Jurkat, Clone E6-1 (cell line): ENCODE measurements around the gene GPR107. TPM values are rescaled to one million over a fixed set of nuclear protein-coding genes. Genes with fewer than 3 reads are reported as not detected.
"Not testable (repeated sequence)": the region's sequence is repeated elsewhere in the genome, so short reads cannot be mapped to it uniquely, and the experiment has no call there.

ENCODE experiments used
- DNase-seq: peaks from one replicate; pipeline ENCODE4 v3.0.0-alpha.2; 2011; ENCODE audit warnings: low read depth, low spot score
- H3K4me3 ChIP-seq: 2 replicates; pipeline ENCODE4 v1.5.1; 2011; ENCODE audit warnings: mild to moderate bottlenecking, low read length, control low read depth, moderate library complexity
- polyA plus RNA-seq: library from polyadenylated mRNA; unstranded; fragments of >200 nt; gene quantifications from one replicate; pipeline ENCODE4 v1.2.1, GENCODE V29; 2012; ENCODE audit warnings: missing spikeins; ENCODE audit not compliant: insufficient read length, insufficient read depth

GPR107 gene
- 13.6 TPM for polyA plus RNA-seq

DNA sequence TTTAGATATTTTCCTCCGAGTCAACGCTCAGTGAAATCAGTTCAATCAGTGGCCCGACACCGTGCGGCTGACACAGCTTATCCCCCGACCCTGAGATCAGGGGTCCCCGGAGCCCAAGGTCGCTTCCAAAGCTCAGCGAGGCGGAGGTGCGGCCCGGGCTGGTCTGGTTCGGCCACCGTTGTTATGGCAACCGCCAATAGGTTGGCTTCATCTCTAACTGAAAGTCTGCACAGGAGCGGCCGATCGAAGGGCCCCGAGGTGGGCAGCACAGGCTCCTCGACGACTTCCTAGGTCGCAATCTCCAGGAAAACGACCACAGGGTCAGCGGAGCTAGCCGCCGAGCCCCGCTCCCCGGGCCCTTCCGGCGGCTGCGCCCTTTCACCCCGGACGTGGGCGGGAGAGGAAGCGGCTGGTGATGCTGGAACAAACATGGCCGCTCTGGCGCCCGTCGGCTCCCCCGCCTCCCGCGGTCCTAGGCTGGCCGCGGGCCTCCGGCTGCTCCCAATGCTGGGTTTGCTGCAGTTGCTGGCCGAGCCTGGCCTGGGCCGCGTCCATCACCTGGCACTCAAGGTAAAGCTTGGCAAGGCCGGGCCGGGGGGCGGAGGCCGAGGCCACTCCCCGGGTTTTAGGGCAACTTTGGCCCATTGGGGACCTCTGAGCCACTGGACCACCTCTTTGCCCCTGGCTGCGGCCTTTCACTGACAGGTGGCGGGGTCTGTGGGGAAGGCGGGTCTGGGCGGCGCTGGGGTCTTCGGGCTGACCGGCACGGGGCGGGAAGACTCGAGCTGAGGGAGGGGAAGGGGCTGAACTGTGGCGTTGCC is at the start of gene GPR107:
GPR107 (plus strand) TSS at position 403 of the 821 bp plus-strand sequence; CDS start at position 430, 27 bp downstream.
- H3K4me3 ChIP-seq: peak within 1 kb of the TSS; percentile 91

DNA sequence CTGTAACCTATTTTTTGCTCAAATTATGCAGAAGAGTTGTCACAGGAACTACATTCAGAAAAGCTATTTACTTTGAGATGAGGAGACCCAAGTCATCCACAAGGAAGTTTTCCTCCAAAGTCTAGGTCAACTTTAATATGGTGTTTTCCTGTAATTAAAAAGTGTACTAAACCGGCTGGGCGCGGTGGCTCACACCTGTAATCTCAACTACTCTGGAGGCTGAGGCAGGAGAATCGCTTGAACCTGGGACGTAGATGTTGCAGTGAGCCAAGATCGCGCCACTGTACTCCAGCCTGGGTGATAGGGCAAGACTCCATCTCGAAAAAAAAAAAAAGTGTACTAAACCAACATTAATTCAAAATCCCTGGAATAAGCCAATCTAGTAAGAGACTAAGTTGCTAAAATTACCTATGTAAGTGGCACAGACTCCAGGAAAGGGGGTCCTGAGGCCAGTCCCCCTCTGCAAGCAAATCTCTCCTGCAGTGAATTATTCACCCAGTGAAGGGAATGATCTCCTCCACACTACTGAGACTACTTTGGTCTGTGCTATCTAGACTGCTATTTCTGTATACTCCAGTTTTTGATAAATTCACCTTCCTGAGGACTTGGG is 49.7 kb upstream of the GPR107 start:
- DNase-seq: no peak
- no peak overlapping the region for H3K4me3 ChIP-seq

More for the DNA sequence above, at the start of gene GPR107:
- no peak for DNase-seq

DNA sequence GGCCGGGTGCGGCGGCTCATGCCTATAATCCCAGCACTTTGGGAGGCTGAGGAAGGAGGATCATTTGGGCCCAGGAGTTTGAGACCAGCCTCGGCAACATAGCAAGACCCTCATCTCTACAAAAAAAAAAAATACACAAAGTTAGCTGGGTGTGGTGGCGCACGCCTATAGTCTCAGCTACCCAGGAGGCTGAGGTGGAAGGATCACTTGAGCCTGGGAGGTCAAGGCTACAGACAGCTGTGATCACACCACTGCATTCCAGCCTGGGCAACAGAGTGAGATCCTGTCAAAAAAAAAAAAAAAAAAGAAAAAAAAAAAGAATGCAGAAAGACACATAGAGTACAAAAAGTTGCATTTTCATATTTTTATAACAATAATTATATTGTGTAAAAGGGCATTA is 46.8 kb upstream of the GPR107 start:
- H3K4me3 ChIP-seq, DNase-seq: not testable (repeated sequence)

DNA sequence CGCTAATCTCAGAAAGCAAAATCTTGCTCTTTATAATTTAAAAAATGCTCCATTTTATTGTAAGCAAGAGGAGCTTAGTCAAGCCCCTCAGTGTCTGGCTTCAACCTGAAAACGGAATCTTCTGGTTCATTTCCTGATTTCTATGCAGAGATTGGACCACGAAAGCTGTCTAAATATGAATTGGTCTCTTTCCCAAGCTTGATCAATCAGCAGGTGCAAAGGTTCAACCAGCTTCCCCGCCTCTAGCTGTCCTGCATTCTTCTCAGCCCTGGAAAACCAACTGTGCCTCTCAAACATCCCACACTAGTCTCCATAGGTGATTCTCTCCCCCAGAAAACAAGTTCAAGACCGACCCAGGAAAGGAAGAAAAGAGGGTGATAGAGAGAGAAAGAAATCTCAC is 45.2 kb upstream of the GPR107 start:
- no peak for DNase-seq
- H3K4me3 ChIP-seq: no peak overlapping the region

DNA sequence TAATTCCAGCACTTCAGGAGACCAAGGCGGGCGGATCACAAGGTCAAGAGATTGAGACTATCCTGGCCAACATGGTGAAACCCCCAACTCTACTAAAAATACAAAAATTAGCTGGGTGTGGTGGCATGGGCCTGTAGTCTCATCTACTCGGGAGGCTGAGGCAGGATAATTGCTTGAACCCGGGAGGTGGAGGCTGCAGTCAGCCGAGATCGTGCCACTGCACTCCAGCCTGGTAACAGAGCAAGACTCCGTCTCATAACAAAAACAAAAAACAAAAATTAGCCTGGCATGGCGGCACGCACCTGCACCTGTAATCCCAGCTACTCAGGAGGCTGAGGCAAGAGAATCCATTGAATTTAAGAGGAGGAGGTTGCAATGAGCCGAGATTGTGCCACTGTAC is 44.2 kb upstream of the GPR107 start:
- DNase-seq, H3K4me3 ChIP-seq: not testable (repeated sequence)

DNA sequence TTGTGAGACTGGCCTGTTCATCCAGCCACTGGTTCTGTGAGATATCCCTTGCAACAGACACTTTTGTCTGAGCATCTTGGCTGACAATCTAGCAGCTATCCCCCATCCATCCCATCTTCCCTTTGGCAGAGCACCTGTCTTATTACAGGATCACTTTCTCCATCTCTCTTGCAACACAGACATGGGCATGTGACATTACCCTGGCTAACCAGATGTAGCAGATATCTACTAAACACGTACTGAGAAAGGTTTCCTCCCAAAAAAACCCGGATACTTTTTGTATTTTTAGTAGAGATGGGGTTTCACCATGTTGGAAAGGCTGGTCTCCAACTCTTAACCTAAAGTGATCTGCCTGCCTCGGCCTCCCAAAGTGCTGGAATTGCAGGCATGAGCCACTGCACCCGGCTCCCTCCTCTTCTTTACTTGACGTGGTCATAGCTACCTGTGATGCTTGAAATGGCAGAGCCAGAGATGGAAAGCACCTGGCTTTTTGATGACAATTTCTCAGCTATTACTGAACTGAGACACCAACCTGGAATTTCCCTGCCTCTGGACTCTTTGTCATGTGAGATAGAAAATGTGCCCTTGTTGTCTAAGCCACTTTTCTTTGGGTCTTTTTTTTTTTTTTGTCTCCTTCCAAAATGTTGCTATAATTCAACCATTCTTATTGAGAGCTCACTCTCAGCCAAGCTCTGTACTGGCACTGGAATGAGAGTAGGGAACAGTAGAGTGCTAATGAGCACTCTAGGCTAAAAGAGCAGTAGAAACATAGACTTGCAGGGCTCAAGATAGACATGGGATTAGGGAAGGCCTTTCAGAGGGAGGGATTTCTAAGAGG is 43.3 kb upstream of the GPR107 start:
- no peak overlapping the region for H3K4me3 ChIP-seq
- DNase-seq: no peak

DNA sequence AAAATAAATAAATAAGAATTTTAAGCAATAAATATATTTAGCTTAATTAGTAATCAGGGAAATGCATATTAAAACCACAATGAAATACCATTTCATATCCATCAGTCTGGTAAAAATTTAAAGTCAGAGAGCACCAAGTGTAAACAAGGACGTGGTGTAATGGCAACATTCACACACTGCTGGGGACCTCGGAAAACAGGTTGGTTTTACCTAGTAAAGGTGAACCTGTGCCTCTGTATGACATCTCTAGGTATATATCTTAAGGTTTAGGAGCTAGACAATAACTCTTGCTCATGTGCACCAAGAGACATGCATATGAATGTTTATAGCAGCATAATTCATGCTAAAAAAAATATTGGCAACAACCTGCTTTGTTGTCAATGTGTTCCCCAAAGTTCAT is 40.4 kb upstream of the GPR107 start:
- no peak overlapping the region for H3K4me3 ChIP-seq
- DNase-seq: no peak

DNA sequence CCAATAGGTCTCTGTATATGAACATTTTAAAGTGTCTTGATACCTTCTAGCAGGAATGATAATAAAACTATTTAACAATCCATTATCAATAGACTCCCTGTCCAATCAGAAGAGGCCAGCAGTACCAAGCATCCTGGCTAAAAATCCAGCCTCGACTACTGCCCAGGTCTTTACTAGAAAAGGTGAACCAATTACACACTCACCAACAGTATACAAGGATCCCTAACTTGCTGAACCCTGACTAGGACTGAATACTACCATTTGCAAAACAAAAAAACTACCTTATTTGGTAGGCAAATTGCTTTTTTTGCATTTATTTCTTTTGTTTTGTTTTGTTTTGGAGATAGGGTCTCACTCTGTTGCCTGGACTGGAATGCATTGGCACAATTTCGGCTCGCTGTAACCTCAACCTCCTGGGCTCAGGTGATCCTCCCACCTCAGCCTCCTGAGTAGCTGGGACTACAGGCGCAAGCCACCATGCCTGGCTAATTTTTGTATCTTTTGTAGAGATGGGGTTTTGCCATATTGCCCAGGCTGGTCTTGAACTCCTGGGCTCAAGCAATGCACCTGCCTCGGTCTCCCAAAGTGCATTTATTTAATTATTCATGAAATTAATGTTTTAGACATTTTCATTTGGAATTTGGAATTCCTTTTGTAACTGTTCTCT is 38.2 kb upstream of the GPR107 start:
- no peak overlapping the region for H3K4me3 ChIP-seq
- no peak for DNase-seq

- H3K4me3 ChIP-seq: no peak overlapping the region
- no peak for DNase-seq
Observed at GRCh38 chr9:130017076-130017475, 36.6 kb upstream of the GPR107 start.

DNA sequence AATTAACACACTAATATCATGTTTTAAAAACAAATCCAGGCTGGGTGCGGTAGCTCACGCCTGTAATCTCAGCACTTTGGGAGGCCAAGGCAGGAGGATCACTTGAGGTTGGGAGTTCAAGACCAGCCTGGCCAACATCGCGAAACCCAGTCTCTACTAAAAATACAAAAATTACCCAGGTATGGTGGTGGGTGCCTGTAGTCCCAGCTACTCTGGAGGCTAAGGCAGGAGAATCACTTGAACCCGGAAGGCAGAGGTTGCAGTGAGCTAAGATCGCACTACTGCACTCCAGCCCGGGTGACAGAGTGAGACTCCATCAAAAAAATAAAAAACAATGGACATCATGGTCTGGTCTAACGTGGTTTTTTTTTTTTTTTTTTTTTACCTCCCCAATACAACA is 36.2 kb upstream of the GPR107 start:
- H3K4me3 ChIP-seq, DNase-seq: not testable (repeated sequence)

- no peak overlapping the region for H3K4me3 ChIP-seq
- DNase-seq: no peak
Observed at GRCh38 chr9:130018265-130018664, 35.4 kb upstream of the GPR107 start.

- DNase-seq: no peak
- H3K4me3 ChIP-seq: no peak overlapping the region
Observed at GRCh38 chr9:130020618-130021017, 33.1 kb upstream of the GPR107 start.

GRCh38 chr9:130021123-130021522 is 32.6 kb upstream of the GPR107 start:
- no peak for DNase-seq
- no peak overlapping the region for H3K4me3 ChIP-seq

GRCh38 chr9:130021842-130022241 is 31.9 kb upstream of the GPR107 start:
- not testable (repeated sequence) for DNase-seq, H3K4me3 ChIP-seq

- H3K4me3 ChIP-seq: no peak overlapping the region
- DNase-seq: no peak
Observed at GRCh38 chr9:130022566-130023143, 31.1 kb upstream of the GPR107 start.

- DNase-seq: no peak
- no peak overlapping the region for H3K4me3 ChIP-seq
Observed at GRCh38 chr9:130023144-130023787, 30.4 kb upstream of the GPR107 start.

- no peak overlapping the region for H3K4me3 ChIP-seq
- DNase-seq: no peak
Observed at GRCh38 chr9:130023994-130024596, 29.6 kb upstream of the GPR107 start.

DNA sequence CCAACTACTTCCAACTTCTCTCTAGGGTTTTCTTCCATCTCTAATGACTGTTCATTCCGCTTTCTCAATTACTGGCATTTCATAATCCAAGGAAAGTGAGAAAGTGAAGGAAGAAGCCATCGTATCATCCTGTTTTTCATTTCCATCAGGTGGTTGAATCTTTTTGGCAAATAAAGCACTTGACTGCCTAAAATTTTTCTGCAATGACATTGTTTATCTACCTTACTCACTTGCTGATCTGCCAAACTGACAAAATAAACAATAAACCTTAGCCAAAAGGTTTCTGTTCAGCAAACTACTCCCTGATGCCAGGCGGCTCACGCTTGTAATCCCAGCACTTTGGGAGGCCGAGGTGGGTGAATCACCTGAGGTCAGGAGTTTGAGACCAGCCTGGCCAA is 29.1 kb upstream of the GPR107 start:
- DNase-seq: no peak
- H3K4me3 ChIP-seq: no peak overlapping the region
